Osteoblast (primary cell): ENCODE measurements around the gene ANG. TPM values are rescaled to one million over a fixed set of nuclear protein-coding genes. Genes with fewer than 3 reads are reported as not detected.

ENCODE experiments used
- DNase-seq: peaks from one replicate; pipeline ENCODE4 v3.0.0; 2011; ENCODE audit warnings: low spot score, mixed read lengths; ENCODE audit not compliant: insufficient read length; ENCODE audit errors: missing footprints
- H2AFZ ChIP-seq: 2 replicates; pipeline ENCODE4 v1.6.0; 2011; ENCODE audit warnings: mild to moderate bottlenecking, low read length
- H3K27ac ChIP-seq: 2 replicates; pipeline ENCODE4 v1.5.1; 2011; ENCODE audit warnings: mild to moderate bottlenecking, low read depth, low read length, moderate library complexity
- H3K27me3 ChIP-seq: 2 replicates; pipeline ENCODE4 v1.6.0; 2012; ENCODE audit warnings: mild to moderate bottlenecking, control low read depth, inconsistent platforms, low read length, moderate library complexity; ENCODE audit not compliant: insufficient read depth
- H3K36me3 ChIP-seq: 2 replicates; pipeline ENCODE4 v1.5.1; 2011; ENCODE audit warnings: mild to moderate bottlenecking, low read length, control low read depth, moderate library complexity; ENCODE audit not compliant: insufficient read depth
- H3K4me1 ChIP-seq: 2 replicates; pipeline ENCODE4 v1.5.1; 2011; ENCODE audit warnings: mild to moderate bottlenecking, low read length, control low read depth, moderate library complexity; ENCODE audit not compliant: insufficient read depth
- H3K4me2 ChIP-seq: 2 replicates; pipeline ENCODE4 v1.6.0; 2011; ENCODE audit warnings: mild to moderate bottlenecking, low read length; ENCODE audit not compliant: insufficient read depth
- H3K4me3 ChIP-seq: fragments of 200-600 bp; sonication (generic); 3 replicates; pipeline ENCODE4 v1.5.1; 2012; ENCODE audit warnings: mild to moderate bottlenecking, low read length, inconsistent platforms; ENCODE audit not compliant: insufficient read depth
- H3K79me2 ChIP-seq: 2 replicates; pipeline ENCODE4 v1.6.0; 2012; ENCODE audit warnings: mild to moderate bottlenecking, low read length, control low read depth, inconsistent platforms; ENCODE audit not compliant: insufficient read depth
- H3K9me3 ChIP-seq: 2 replicates; pipeline ENCODE4 v1.5.1; 2011; ENCODE audit warnings: low read depth, low read length, control low read depth
- H4K20me1 ChIP-seq: 2 replicates; pipeline ENCODE4 v1.6.0; 2012; ENCODE audit warnings: mild to moderate bottlenecking, low read length, control low read depth; ENCODE audit not compliant: insufficient read depth
- small RNA-seq: library from RNA; depleted of rRNA; stranded (forward); fragments of <200 nt; gene quantifications from one replicate; pipeline ENCODE3, GENCODE V24; 2012
- total RNA-seq: library from RNA; depleted of rRNA; stranded (reverse); fragments of >200 nt; gene quantifications from 2 replicates; pipeline ENCODE4 v1.2.3, GENCODE V29; 2012
- TF ChIP-seq, protein P1 (sequence below): IDR thresholded peaks from 2 replicates; pipeline ENCODE4 v1.5.1; 2011; ENCODE audit warnings: mild to moderate bottlenecking, low read depth, low read length, moderate library complexity; ENCODE audit errors: extremely low read depth

ANG gene
- total RNA-seq, 1 donor: 7.2 TPM

DNA sequence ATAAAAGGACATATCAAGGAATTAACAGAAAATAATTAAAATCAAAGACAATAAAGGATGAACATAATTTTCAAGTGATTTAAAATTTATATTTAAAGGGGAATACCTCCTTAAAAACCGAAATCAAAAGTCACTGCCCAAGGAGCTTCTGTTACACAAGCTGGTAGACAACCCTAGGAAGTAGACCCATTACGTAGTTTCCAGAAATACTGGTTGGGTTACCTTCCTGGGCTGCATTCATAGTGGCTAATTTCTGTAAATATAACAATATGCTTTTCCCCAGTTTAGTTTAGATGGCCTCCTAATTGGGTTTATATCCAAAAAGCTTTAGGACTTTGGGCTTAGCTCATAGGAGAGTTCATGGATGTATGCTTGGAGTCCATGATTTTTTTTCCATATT is 55.0 kb downstream of the ANG start:
- Histone ChIP-seq H3K27me3 (no peaks in the 10 kb centered on the region), H4K20me1 (no peaks in the 10 kb centered on the region), H3K79me2 (no peaks in the 10 kb centered on the region), H3K27ac (no peak overlapping the region), H3K4me3 (no peak overlapping the region), H3K36me3 (no peaks in the 10 kb centered on the region), H3K4me2 (no peak overlapping the region), H3K4me1 (no peaks in the 10 kb centered on the region), H2AFZ (no peak overlapping the region), H3K9me3 (no peaks in the 10 kb centered on the region)
- TF ChIP-seq, protein P1, sequence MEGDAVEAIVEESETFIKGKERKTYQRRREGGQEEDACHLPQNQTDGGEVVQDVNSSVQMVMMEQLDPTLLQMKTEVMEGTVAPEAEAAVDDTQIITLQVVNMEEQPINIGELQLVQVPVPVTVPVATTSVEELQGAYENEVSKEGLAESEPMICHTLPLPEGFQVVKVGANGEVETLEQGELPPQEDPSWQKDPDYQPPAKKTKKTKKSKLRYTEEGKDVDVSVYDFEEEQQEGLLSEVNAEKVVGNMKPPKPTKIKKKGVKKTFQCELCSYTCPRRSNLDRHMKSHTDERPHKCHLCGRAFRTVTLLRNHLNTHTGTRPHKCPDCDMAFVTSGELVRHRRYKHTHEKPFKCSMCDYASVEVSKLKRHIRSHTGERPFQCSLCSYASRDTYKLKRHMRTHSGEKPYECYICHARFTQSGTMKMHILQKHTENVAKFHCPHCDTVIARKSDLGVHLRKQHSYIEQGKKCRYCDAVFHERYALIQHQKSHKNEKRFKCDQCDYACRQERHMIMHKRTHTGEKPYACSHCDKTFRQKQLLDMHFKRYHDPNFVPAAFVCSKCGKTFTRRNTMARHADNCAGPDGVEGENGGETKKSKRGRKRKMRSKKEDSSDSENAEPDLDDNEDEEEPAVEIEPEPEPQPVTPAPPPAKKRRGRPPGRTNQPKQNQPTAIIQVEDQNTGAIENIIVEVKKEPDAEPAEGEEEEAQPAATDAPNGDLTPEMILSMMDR: no peak
- DNase-seq: no peak

Small RNAs within 50 kb of the gene (small RNA-seq; reads per million reads assigned to genes)
- gene RF00019: not detected

Other genes starting within 250 kb of the ANG start
- gene OSGEP, start 234.0 kb upstream of the ANG start, total RNA-seq: 36.8 and 47.8 TPM in 2 replicates
- 66.0 and 74.9 TPM in 2 replicates for gene APEX1, start 233.5 kb upstream of the ANG start, total RNA-seq
- gene PIP4P1, start 227.3 kb upstream of the ANG start, total RNA-seq: 41.0 and 46.3 TPM in 2 replicates
- 27.7 and 29.7 TPM in 2 replicates for gene PNP, start 219.4 kb upstream of the ANG start, total RNA-seq
- not detected in 2 replicates for gene RNASE10, start 183.2 kb upstream of the ANG start, total RNA-seq
- not detected in 2 replicates for gene RNASE9, start 127.7 kb upstream of the ANG start, total RNA-seq
- gene RNASE11, start 100.8 kb upstream of the ANG start, total RNA-seq: not detected in 2 replicates
- gene RNASE12, start 97.4 kb upstream of the ANG start, total RNA-seq: not detected in 2 replicates
- not detected in 2 replicates for gene OR6S1, start 47.1 kb upstream of the ANG start, total RNA-seq
- gene RNASE4, start 4.2 kb upstream of the ANG start, total RNA-seq: 18.1 and 24.2 TPM in 2 replicates
- not detected in 2 replicates for gene EDDM3A, start 57.1 kb downstream of the ANG start, total RNA-seq
- gene EDDM3B, start 79.6 kb downstream of the ANG start, total RNA-seq: not detected in 2 replicates
- gene RNASE6, start 92.5 kb downstream of the ANG start, total RNA-seq: not detected in 2 replicates
- 1.1 TPM in 1 of 2 replicates, not detected in the other for gene RNASE1, start 114.1 kb downstream of the ANG start, total RNA-seq
- gene RNASE3, start 202.6 kb downstream of the ANG start, total RNA-seq: not detected in 2 replicates